ENCODE measurements around the gene GGT6.

The GGT6 gene

GRCh38 chr17:4577386-4577993 is 17.1 kb upstream of the GGT6 start:
- no peak for ATAC-seq
- TF ChIP-seq POU6F1 (CRISPR knock-in tag; IDR thresholded peaks at IDR 0.05; ENCODE audit: borderline replicate concordance, low read depth) (no peak), ARNTL (CRISPR knock-in tag; IDR thresholded peaks at IDR 0.05; ENCODE audit: borderline replicate concordance, low read depth) (no peak), RARB (CRISPR knock-in tag; IDR thresholded peaks at IDR 0.05) (no peak), ZFP30 (CRISPR knock-in tag; IDR thresholded peaks at IDR 0.05) (no peak), ESRRG (CRISPR knock-in tag; IDR thresholded peaks at IDR 0.05) (no peak), ZNF70 (CRISPR knock-in tag; IDR thresholded peaks at IDR 0.05) (no peak), PATZ1 (CRISPR knock-in tag; IDR thresholded peaks at IDR 0.05; ENCODE audit: borderline replicate concordance) (no peak), CSDC2 (CRISPR knock-in tag; IDR thresholded peaks at IDR 0.05) (no peak), PPARA (CRISPR knock-in tag; IDR thresholded peaks at IDR 0.05; ENCODE audit: borderline replicate concordance) (no peak), CREB5 (CRISPR knock-in tag; IDR thresholded peaks at IDR 0.05; ENCODE audit: low read depth) (no peak)

DNA sequence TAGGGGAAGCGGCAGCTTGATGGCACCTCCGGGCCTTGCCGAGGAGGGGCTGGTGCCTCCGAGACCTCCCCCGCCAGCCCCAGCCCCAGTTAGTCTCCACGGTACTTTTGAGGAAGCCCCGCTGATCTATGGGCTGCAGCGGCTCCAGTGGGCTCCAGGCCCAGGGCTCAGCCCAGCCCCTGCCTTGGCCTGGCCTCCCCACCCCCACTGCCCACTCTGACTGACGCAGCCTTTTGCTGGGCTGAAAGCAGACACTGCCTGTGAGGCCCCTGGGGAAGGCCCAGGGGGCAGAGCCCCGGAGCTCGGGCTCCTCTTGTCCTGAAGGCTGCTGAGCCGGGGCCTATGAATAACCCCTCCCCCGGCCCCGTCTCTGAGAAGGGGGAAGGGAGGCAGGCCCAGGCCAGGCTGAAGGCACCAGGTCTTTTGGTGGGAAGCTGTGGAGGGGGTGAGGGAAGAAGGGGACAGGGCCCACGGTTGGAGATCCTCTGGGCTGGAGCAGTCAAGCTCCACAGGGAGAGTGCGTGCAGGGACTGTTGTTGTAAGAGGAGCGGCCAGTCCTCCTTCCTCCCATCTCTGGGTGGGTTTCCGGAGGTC is 16.4 kb upstream of the GGT6 start:
- TF ChIP-seq PPARA (CRISPR knock-in tag; IDR thresholded peaks at IDR 0.05; ENCODE audit: borderline replicate concordance) = no peak
- no peak for TF ChIP-seq RARB (CRISPR knock-in tag; IDR thresholded peaks at IDR 0.05)
- TF ChIP-seq PATZ1 (CRISPR knock-in tag; IDR thresholded peaks at IDR 0.05; ENCODE audit: borderline replicate concordance) = no peak
- no peak for TF ChIP-seq CSDC2 (CRISPR knock-in tag; IDR thresholded peaks at IDR 0.05)
- no peak; the same call in 2 of the 3 replicates for ATAC-seq

GRCh38 chr17:4576161-4576558 is 15.8 kb upstream of the GGT6 start:
- ATAC-seq = no peak
- no peak for TF ChIP-seq PATZ1 (CRISPR knock-in tag; IDR thresholded peaks at IDR 0.05; ENCODE audit: borderline replicate concordance)
- TF ChIP-seq PPARA (CRISPR knock-in tag; IDR thresholded peaks at IDR 0.05; ENCODE audit: borderline replicate concordance) = no peak
- no peak for TF ChIP-seq TOX (CRISPR knock-in tag; IDR thresholded peaks at IDR 0.05; ENCODE audit: borderline replicate concordance)
- TF ChIP-seq OSR1 (CRISPR knock-in tag; IDR thresholded peaks at IDR 0.05) = no peak
- no peak for TF ChIP-seq ESRRG (CRISPR knock-in tag; IDR thresholded peaks at IDR 0.05)
- TF ChIP-seq ZNF565 (CRISPR knock-in tag; conservative IDR thresholded peaks at IDR 0.05; ENCODE audit: low read depth) = no peak
- TF ChIP-seq CREB5 (CRISPR knock-in tag; IDR thresholded peaks at IDR 0.05; ENCODE audit: low read depth) = no peak
- no peak for TF ChIP-seq ISL1 (CRISPR knock-in tag; IDR thresholded peaks at IDR 0.05)
- TF ChIP-seq TCF4 (CRISPR knock-in tag; IDR thresholded peaks at IDR 0.05; ENCODE audit: borderline replicate concordance) = no peak
- TF ChIP-seq ZNF70 (CRISPR knock-in tag; IDR thresholded peaks at IDR 0.05) = no peak
- no peak for TF ChIP-seq RARB (CRISPR knock-in tag; IDR thresholded peaks at IDR 0.05)
- TF ChIP-seq, protein P1, sequence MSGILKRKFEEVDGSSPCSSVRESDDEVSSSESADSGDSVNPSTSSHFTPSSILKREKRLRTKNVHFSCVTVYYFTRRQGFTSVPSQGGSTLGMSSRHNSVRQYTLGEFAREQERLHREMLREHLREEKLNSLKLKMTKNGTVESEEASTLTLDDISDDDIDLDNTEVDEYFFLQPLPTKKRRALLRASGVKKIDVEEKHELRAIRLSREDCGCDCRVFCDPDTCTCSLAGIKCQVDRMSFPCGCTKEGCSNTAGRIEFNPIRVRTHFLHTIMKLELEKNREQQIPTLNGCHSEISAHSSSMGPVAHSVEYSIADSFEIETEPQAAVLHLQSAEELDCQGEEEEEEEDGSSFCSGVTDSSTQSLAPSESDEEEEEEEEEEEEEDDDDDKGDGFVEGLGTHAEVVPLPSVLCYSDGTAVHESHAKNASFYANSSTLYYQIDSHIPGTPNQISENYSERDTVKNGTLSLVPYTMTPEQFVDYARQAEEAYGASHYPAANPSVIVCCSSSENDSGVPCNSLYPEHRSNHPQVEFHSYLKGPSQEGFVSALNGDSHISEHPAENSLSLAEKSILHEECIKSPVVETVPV (CRISPR knock-in tag; IDR thresholded peaks at IDR 0.05) = no peak
- no peak for TF ChIP-seq ARNTL (CRISPR knock-in tag; IDR thresholded peaks at IDR 0.05; ENCODE audit: borderline replicate concordance, low read depth)
- TF ChIP-seq BACH2 (CRISPR knock-in tag; IDR thresholded peaks at IDR 0.05; ENCODE audit: borderline replicate concordance) = no peak
- TF ChIP-seq, protein P2, sequence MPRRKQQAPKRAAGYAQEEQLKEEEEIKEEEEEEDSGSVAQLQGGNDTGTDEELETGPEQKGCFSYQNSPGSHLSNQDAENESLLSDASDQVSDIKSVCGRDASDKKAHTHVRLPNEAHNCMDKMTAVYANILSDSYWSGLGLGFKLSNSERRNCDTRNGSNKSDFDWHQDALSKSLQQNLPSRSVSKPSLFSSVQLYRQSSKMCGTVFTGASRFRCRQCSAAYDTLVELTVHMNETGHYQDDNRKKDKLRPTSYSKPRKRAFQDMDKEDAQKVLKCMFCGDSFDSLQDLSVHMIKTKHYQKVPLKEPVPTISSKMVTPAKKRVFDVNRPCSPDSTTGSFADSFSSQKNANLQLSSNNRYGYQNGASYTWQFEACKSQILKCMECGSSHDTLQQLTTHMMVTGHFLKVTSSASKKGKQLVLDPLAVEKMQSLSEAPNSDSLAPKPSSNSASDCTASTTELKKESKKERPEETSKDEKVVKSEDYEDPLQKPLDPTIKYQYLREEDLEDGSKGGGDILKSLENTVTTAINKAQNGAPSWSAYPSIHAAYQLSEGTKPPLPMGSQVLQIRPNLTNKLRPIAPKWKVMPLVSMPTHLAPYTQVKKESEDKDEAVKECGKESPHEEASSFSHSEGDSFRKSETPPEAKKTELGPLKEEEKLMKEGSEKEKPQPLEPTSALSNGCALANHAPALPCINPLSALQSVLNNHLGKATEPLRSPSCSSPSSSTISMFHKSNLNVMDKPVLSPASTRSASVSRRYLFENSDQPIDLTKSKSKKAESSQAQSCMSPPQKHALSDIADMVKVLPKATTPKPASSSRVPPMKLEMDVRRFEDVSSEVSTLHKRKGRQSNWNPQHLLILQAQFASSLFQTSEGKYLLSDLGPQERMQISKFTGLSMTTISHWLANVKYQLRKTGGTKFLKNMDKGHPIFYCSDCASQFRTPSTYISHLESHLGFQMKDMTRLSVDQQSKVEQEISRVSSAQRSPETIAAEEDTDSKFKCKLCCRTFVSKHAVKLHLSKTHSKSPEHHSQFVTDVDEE (CRISPR knock-in tag; IDR thresholded peaks at IDR 0.05) = no peak

All from SK-N-SH treated with all-trans-retinoic acid at 6 μM for 48 hours (cell line).